GM18867 (cell line): ENCODE results near the gene PIK3R2.
"Not testable (repeated sequence)": the region's sequence is repeated elsewhere in the genome, so short reads cannot be mapped to it uniquely, and the experiment has no call there.

Experiments
- ATAC-seq: cut with Tn5 transposase; IDR thresholded peaks from one replicate; pipeline ENCODE4 v1.9.1; 2021; ENCODE audit warnings: mild to moderate bottlenecking, moderate library complexity; ENCODE audit not compliant: unreplicated experiment

The PIK3R2 gene

GRCh38 chr19:18197941-18198340 is 45.0 kb downstream of the PIK3R2 start:
- no peak for ATAC-seq

- ATAC-seq = no peak
These were observed 45.4 kb downstream of the PIK3R2 start for GRCh38 chr19:18198374-18198773.

GRCh38 chr19:18202397-18202777 is 49.4 kb downstream of the PIK3R2 start:
- no peak for ATAC-seq

- no peak for ATAC-seq
These were observed 49.9 kb downstream of the PIK3R2 start for GRCh38 chr19:18202778-18203407.

GRCh38 chr19:18203408-18203862 is 50.5 kb downstream of the PIK3R2 start:
- peak; percentile 1 for ATAC-seq

GRCh38 chr19:18203863-18204393 is 51.0 kb downstream of the PIK3R2 start, which contains the start of gene RAB3A:
Gene RAB3A, minus strand, starts transcription at chr19:18204042. Its CDS starts 1,302 bp downstream, at chr19:18202740.
- peak; percentile 85 for ATAC-seq

- peak; percentile 5 for ATAC-seq
These were observed 51.6 kb downstream of the PIK3R2 start for GRCh38 chr19:18204394-18205199.

- no peak for ATAC-seq
These were observed 52.4 kb downstream of the PIK3R2 start for GRCh38 chr19:18205200-18205892.

- ATAC-seq = no peak
These were observed 53.1 kb downstream of the PIK3R2 start for GRCh38 chr19:18206018-18206417.

GRCh38 chr19:18208098-18208951 is 55.4 kb downstream of the PIK3R2 start:
- no peak for ATAC-seq

GRCh38 chr19:18209912-18210311 is 56.9 kb downstream of the PIK3R2 start:
- not testable (repeated sequence) for ATAC-seq

- no peak for ATAC-seq
These were observed 58.7 kb downstream of the PIK3R2 start for GRCh38 chr19:18211683-18212082.

- ATAC-seq = no peak
These were observed 61.9 kb downstream of the PIK3R2 start for GRCh38 chr19:18214779-18215433.

- ATAC-seq = no peak
These were observed 63.8 kb downstream of the PIK3R2 start for GRCh38 chr19:18216789-18217188.

- no peak for ATAC-seq
These were observed 65.2 kb downstream of the PIK3R2 start for GRCh38 chr19:18218159-18218558.

GRCh38 chr19:18218600-18218999 is 65.6 kb downstream of the PIK3R2 start:
- ATAC-seq = no peak
